ENCODE results near the gene GALNTL6. TPM values are rescaled to one million over a fixed set of nuclear protein-coding genes. Genes with fewer than 3 reads are reported as not detected.
A peak's percentile ranks its signal among the peaks of the same experiment; 100 is the strongest.

Gene GALNTL6
- total and polyA plus RNA-seq, 8 donors, result 0.13 to 0.41 (median 0.21) TPM; not detected in 4

DNA sequence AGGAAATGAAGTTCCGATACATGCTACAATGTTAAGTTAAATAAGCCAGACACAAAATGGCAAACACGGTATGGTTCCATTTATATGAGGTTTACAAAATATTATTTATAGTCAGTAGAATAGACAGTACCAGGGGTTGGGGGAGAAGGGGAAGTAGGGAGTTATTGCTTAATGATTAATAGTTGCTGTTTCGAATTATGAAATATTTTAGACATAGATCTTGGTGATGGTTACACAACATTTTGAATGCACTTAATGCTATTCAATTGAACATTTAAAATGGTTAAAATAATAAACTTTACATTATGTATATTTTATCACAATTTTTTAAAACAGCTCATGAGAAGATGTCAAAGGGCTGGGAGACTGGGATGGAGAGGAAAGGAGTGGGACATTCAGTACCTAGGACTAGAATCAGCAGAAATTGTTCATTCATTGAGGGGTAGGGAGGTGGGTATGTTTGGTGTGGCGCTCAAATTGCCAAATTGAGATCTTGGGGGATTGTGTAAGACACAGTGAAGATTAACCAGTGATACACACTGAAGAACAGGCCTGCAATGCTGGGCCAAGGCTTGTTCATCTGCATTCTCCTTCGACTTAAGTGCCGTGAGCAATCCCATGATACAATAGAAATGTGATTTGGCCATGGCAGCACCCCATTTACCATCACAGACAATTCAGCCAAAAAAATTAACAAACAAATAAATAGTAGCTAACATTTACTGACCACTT lies 1189.8 kb downstream of the GALNTL6 start:
- Histone ChIP-seq H3K27ac (no peak overlapping the region), H3K9me3 (no peaks in the 10 kb centered on the region), H3K4me1 (peaks cover 0 to 2% (median 0%) of the 10 kb centered on the region in 3 donors), H3K36me3 (no peaks in the 10 kb centered on the region), H3K27me3 (no peaks in the 10 kb centered on the region), H3K4me3 (no peak overlapping the region)
- WGBS, 2 donors, result 91 to 95% methylated on average over 6 of the region's 6 CpGs
- FAIRE-seq, result no peak
- TF ChIP-seq, protein P1, sequence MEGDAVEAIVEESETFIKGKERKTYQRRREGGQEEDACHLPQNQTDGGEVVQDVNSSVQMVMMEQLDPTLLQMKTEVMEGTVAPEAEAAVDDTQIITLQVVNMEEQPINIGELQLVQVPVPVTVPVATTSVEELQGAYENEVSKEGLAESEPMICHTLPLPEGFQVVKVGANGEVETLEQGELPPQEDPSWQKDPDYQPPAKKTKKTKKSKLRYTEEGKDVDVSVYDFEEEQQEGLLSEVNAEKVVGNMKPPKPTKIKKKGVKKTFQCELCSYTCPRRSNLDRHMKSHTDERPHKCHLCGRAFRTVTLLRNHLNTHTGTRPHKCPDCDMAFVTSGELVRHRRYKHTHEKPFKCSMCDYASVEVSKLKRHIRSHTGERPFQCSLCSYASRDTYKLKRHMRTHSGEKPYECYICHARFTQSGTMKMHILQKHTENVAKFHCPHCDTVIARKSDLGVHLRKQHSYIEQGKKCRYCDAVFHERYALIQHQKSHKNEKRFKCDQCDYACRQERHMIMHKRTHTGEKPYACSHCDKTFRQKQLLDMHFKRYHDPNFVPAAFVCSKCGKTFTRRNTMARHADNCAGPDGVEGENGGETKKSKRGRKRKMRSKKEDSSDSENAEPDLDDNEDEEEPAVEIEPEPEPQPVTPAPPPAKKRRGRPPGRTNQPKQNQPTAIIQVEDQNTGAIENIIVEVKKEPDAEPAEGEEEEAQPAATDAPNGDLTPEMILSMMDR (IDR thresholded peaks at IDR 0.05), result no peak
- intact Hi-C loops (cut with DNase I), result no loop called here
- no peak for DNase-seq
- ATAC-seq, result no peak

DNA sequence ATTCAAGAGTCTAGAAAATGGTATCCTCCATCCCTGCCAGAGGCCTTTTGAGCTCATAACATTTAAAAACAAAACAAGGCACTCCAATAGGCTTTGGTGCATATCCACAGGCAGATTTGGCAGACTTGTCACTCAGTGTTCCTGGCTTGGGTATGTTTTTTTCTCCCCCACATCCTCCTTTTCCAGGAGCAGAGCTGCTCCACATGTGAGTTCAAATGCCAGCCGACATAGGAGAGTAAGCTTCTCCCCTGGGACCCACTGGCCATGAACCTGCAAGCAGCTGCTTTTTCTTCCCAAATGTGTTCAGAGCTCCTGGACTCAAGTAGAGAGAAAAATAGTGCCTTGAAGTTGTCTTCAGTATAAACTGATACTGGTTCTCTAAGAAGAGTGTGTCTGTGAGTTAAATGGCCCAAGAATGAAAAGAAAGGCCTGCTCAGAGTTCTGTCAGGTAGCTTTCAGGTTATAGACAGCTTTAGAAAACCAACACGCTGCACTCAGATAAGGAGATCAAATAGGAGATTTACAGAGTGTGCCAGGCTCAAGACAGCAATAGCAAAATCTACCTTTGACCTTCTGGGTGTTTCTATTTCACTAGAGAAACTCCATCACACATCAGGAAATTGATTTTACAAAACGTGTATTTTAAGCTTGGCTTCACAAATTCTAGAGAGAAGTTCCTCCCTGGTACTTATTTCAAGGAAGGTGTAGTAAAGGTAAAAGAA lies 1192.9 kb downstream of the GALNTL6 start:
- no peak overlapping the region for H3K4me3 ChIP-seq
- WGBS, 2 donors, result 16 to 24% methylated on average over 3 of the region's 3 CpGs
- ATAC-seq (peak in 3 of 4 donors; percentile 55 to 69 (median 55)), FAIRE-seq (no peak), DNase-seq (no peak)
- H3K36me3 ChIP-seq, result no peaks in the 10 kb centered on the region
- intact Hi-C loops (cut with DNase I), result no loop called here
- H3K9me3 ChIP-seq, result no peaks in the 10 kb centered on the region
- H3K4me1 ChIP-seq, result peaks cover 0 to 2% (median 0%) of the 10 kb centered on the region in 3 donors
- no peaks in the 10 kb centered on the region for H3K27me3 ChIP-seq
- no peak overlapping the region for H3K27ac ChIP-seq
- TF ChIP-seq, protein P1 (IDR thresholded peaks at IDR 0.05), result no peak

DNA sequence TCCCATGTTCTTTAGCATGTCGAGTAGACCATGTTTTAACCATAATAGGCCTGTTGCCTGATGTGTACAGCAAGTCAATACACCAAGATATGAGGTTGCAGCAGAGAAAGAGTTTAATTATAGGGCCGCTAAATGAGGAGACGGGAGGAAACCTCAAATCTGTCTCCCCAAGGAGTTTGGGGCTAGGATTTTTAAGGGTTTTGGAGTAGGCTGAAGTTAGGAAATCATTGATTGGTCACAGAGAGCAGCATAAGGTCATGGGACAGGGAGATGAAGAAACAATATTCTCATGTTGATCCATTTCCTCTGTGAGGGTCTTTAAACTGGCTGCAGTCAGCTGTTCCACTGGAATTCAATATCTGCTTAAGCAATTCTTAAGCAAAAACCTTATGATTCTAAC lies 1195.2 kb downstream of the GALNTL6 start:
- intact Hi-C loops (cut with DNase I), result no loop called here
- DNase-seq (no peak), FAIRE-seq (no peak), ATAC-seq (no peak)
- H3K4me3 ChIP-seq, result no peak overlapping the region
- TF ChIP-seq, protein P1 (IDR thresholded peaks at IDR 0.05), result no peak
- no peaks in the 10 kb centered on the region for H3K36me3 ChIP-seq
- no peaks in the 10 kb centered on the region for H3K9me3 ChIP-seq
- no peak overlapping the region for H3K27ac ChIP-seq
- no peaks in the 10 kb centered on the region for H3K27me3 ChIP-seq
- 84 to 95% methylated on average over 3 of the region's 3 CpGs for WGBS, 2 donors
- peaks cover 0 to 2% (median 0%) of the 10 kb centered on the region in 3 donors for H3K4me1 ChIP-seq

DNA sequence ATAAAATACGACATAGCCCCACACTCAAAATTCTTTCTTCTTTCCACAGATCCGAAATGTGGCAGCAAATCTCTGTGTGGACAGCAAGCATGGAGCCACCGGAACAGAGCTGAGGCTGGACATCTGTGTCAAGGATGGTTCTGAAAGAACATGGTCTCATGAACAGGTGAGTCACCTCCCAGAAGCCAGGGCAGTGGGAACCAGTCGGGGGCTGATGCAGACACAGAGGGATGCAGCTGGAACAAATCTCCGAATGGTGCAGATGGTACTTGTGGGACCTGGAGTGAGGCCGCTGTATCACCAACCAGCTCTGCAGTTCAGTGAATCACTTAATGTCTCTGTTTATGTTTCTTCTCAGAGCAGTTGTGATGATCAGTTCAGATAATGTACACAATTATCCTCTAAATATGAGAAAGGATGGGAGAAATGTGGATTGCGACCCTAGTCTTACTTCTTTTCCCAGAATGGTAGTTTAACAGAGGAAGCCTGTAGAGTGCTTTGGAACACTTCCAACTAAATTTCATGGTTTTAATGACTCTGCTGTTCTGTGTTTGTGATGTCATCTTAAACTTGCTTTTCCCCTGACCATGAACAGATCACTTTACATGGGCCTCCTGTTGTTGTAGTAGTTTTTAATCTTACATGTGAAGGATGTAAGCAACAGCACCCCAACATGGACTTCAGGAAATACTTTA lies 1196.1 kb downstream of the GALNTL6 start:
- intact Hi-C loops (cut with DNase I), result no loop called here
- H3K27me3 ChIP-seq, result no peaks in the 10 kb centered on the region
- H3K4me3 ChIP-seq, result no peak overlapping the region
- no peaks in the 10 kb centered on the region for H3K9me3 ChIP-seq
- no peak overlapping the region for H3K27ac ChIP-seq
- WGBS, 2 donors, result 89 to 90% methylated on average over 7 of the region's 7 CpGs
- no peak for ATAC-seq
- TF ChIP-seq, protein P1 (IDR thresholded peaks at IDR 0.05), result no peak
- no peak for FAIRE-seq
- no peaks in the 10 kb centered on the region for H3K36me3 ChIP-seq
- H3K4me1 ChIP-seq, result peaks cover 0 to 2% (median 0%) of the 10 kb centered on the region in 3 donors
- no peak for DNase-seq

Measured in pancreas (tissue), 10 donors.